HepG2 (cell line): ENCODE results near the gene PDZD8. TPM values are rescaled to one million over a fixed set of nuclear protein-coding genes. Genes with fewer than 3 reads are reported as not detected.

ENCODE experiments used
- ATAC-seq: fragments of 200-7000 bp; cut with Tn5 transposase; 3 replicates; pipeline ENCODE4 v1.9.1; 2020; ENCODE audit warnings: mild to moderate bottlenecking, moderate library complexity
- BruUV-seq: library from RNA; stranded (reverse); fragments of 400-500 nt; replicated peaks from 2 replicates; lab custom pipeline; 2021; lab: Mats Ljungman, UMichigan
- CTCF ChIA-PET: fragments of 300-600 bp; formaldehyde crosslinking; extraction: SDS; loops from one replicate; lab custom pipeline; 2021; ENCODE audit warnings: low total read pairs, inconsistent platforms, low intra/inter-chr PET ratio; lab: Yijun Ruan, JAX
- POLR2A ChIA-PET: fragments of 350-600 bp; sonication (Branson Sonifier 250); formaldehyde crosslinking; loops from one replicate; lab custom pipeline; 2020; ENCODE audit warnings: antibody characterized with exemption, inconsistent platforms; lab: Yijun Ruan, JAX
- DNase-seq: peaks from one replicate; pipeline ENCODE4 v3.0.0-alpha.2; 2015; ENCODE audit warnings: low spot score
- FAIRE-seq: peaks from 3 replicates; lab custom pipeline; 2011; peaks lifted over from hg19 to GRCh38; lab: Jason Lieb, UNC
- H2AFZ ChIP-seq: one replicate; pipeline ENCODE4 v1.6.1; 2011; ENCODE audit warnings: low read length, inconsistent platforms
- H3K27ac ChIP-seq: fragments of 300-600 bp; 3 replicates; pipeline ENCODE4 v1.8.0; 2011; ENCODE audit warnings: mixed run types, mild to moderate bottlenecking, mixed read lengths, low read length, inconsistent platforms; ENCODE audit not compliant: insufficient read depth; ENCODE audit errors: extremely low read length
- H3K27me3 ChIP-seq, 2 experiments: fragments of 200-600 bp in 1 of 2; 2 replicates in 1 of 2; 3 replicates in 1 of 2; pipeline versions ENCODE4 v1.6.0 to v1.8.0; 2011; ENCODE audit warnings: low read length in 2 of 2, mild to moderate bottlenecking in 2 of 2, moderate library complexity in 2 of 2, inconsistent platforms in 1 of 2; ENCODE audit not compliant: insufficient read depth in 2 of 2, control insufficient read depth in 1 of 2
- H3K36me3 ChIP-seq, 2 experiments: fragments of 200-600 bp in 1 of 2; replicated peaks in 1 of 2; 2 replicates in 1 of 2; 3 replicates in 1 of 2; pipeline versions ENCODE4 v1.5.1 to v1.8.0; 2011; ENCODE audit warnings: low read length in 2 of 2, inconsistent platforms in 1 of 2; ENCODE audit not compliant: insufficient read depth in 2 of 2, control insufficient read depth in 1 of 2
- H3K4me1 ChIP-seq: 2 replicates; pipeline ENCODE4 v1.5.1; 2012; ENCODE audit warnings: low read length, inconsistent platforms; ENCODE audit not compliant: insufficient read depth
- H3K4me2 ChIP-seq: 2 replicates; pipeline ENCODE4 v1.6.0; 2011; ENCODE audit warnings: low read depth, low read length, inconsistent platforms
- H3K4me3 ChIP-seq, 3 experiments: fragments of 200-600 bp in 1 of 3; sonication (generic), shearing (Covaris generic) in 1 of 3; replicated peaks in 1 of 3; 2 replicates each; pipeline ENCODE4 v1.5.1; 2011 to 2016; ENCODE audit warnings: low read length in 3 of 3, inconsistent platforms in 2 of 3, low read depth in 2 of 3, mild to moderate bottlenecking in 2 of 3, control low read depth in 1 of 3, mixed read lengths in 1 of 3; ENCODE audit not compliant: insufficient read depth in 1 of 3
- H3K79me2 ChIP-seq: one replicate; pipeline ENCODE4 v1.6.1; 2011; ENCODE audit warnings: low read length, inconsistent platforms; ENCODE audit not compliant: insufficient read depth
- H3K9ac ChIP-seq: 2 replicates; pipeline ENCODE4 v1.6.0; 2011; ENCODE audit warnings: mild to moderate bottlenecking, low read depth, low read length, inconsistent platforms; ENCODE audit not compliant: insufficient read depth
- H3K9me3 ChIP-seq: 2 replicates; pipeline ENCODE4 v1.5.1; 2012; ENCODE audit warnings: mild to moderate bottlenecking, low read length
- H4K20me1 ChIP-seq: 2 replicates; pipeline ENCODE4 v1.6.0; 2011; ENCODE audit warnings: inconsistent platforms, mild to moderate bottlenecking, low read length, moderate library complexity; ENCODE audit not compliant: insufficient read depth
- ARID2 ChIP-seq: sonication (generic); formaldehyde crosslinking; IDR thresholded peaks from 2 replicates; pipeline ENCODE4 v1.8.1; 2022; ENCODE audit warnings: mild to moderate bottlenecking, missing genetic modification reagents, borderline replicate concordance
- ARID3A ChIP-seq: IDR thresholded peaks from 2 replicates; pipeline ENCODE4 v1.6.1; 2012; ENCODE audit warnings: low read depth, low read length, improper control_type of control experiment
- FOXA1 ChIP-seq, 2 experiments: fragments of 450-650 bp in 1 of 2; sonication (generic) in 1 of 2; formaldehyde crosslinking in 1 of 2; IDR thresholded peaks; 2 replicates each; pipeline versions ENCODE4 v1.4.0 to v1.6.1; 2016 to 2020; ENCODE audit warnings: missing genetic modification reagents in 1 of 2
- GTF2F1 ChIP-seq: fragments of 150-350 bp; IDR thresholded peaks from 2 replicates; pipeline ENCODE4 v1.6.1; 2014; ENCODE audit warnings: low read length
- HOMEZ ChIP-seq: IDR thresholded peaks from 2 replicates; pipeline ENCODE4 v1.6.1; 2016; ENCODE audit warnings: low read depth
- JDP2 ChIP-seq: sonication (generic); formaldehyde crosslinking; IDR thresholded peaks from 2 replicates; pipeline ENCODE4 v1.8.1; 2022; ENCODE audit warnings: missing genetic modification reagents, borderline replicate concordance
- KDM5A ChIP-seq: fragments of 200-600 bp; sonication (generic); IDR thresholded peaks from 2 replicates; pipeline ENCODE4 v1.7.0; 2018; ENCODE audit warnings: antibody characterized with exemption, mild to moderate bottlenecking, low read length, borderline replicate concordance
- MTA1 ChIP-seq: sonication (generic); formaldehyde crosslinking; IDR thresholded peaks from 2 replicates; pipeline ENCODE4 v1.4.0; 2020; ENCODE audit warnings: missing genetic modification reagents, mild to moderate bottlenecking, borderline replicate concordance
- PAX8 ChIP-seq: sonication (generic); formaldehyde crosslinking; IDR thresholded peaks from 2 replicates; pipeline ENCODE4 v1.8.0; 2022; ENCODE audit warnings: mild to moderate bottlenecking, missing genetic modification reagents, borderline replicate concordance
- RAD21 ChIP-seq: fragments of 450-650 bp; formaldehyde crosslinking; IDR thresholded peaks from 2 replicates; pipeline ENCODE4 v1.5.0; 2020; ENCODE audit warnings: mild to moderate bottlenecking
- TBX2 ChIP-seq: sonication (generic); formaldehyde crosslinking; IDR thresholded peaks from 2 replicates; pipeline ENCODE4 v1.5.0; 2020; ENCODE audit warnings: missing genetic modification reagents, mild to moderate bottlenecking, borderline replicate concordance
- ZNF337 ChIP-seq: sonication (generic); formaldehyde crosslinking; IDR thresholded peaks from 2 replicates; pipeline ENCODE4 v1.5.1; 2020; ENCODE audit warnings: missing genetic modification reagents, low read depth, mild to moderate bottlenecking, borderline replicate concordance
- ZNF382 ChIP-seq: sonication (generic); formaldehyde crosslinking; IDR thresholded peaks from 2 replicates; pipeline ENCODE4 v1.5.0; 2020; ENCODE audit warnings: missing genetic modification reagents, mild to moderate bottlenecking, borderline replicate concordance
- ZNF83 ChIP-seq: sonication (generic); formaldehyde crosslinking; IDR thresholded peaks from 2 replicates; pipeline ENCODE4 v1.4.0; 2020; ENCODE audit warnings: missing genetic modification reagents, mild to moderate bottlenecking, borderline replicate concordance
- WGBS: methylation state at CpG from one replicate; pipeline ENCODE4 v1.1.6; 2017; ENCODE audit warnings: low lambda C conversion rate; 5-methylcytosine and 5-hydroxymethylcytosine counted together
- in situ Hi-C: cut with HindIII; loops from 2 replicates; pipeline ENCODE4 v1.10.0; 2017; ENCODE audit warnings: low pct_unique_long_range_greater_than_20kb; ENCODE audit not compliant: extremely low pct_ligation_motif_present
- intact Hi-C: fragments of 100-400 bp; cut with micrococcal nuclease; formaldehyde crosslinking; loops from one replicate; pipeline ENCODE4 v1.10.0; 2022; ENCODE audit not compliant: unreplicated experiment
- polyA plus RNA-seq, 8 experiments: library from polyadenylated mRNA; depleted of rRNA in 3 of 8; stranded (reverse) in 7 of 8; unstranded in 1 of 8; fragments of >200 nt; fragmentation: Illumina TruSeq in 4 of 8; extraction: Trizol in 4 of 8; gene quantifications; 2 replicates each; pipeline versions ENCODE4 v1.2.1 to v1.2.3, GENCODE V29; 2011 to 2016; ENCODE audit warnings: low read depth in 4 of 8, missing spikeins in 1 of 8, mixed read lengths in 1 of 8; ENCODE audit not compliant: insufficient read depth in 1 of 8
- total RNA-seq, 5 experiments: library from RNA; depleted of rRNA; stranded (reverse); fragments of >200 nt; fragmentation: Illumina TruSeq; extraction: Trizol; gene quantifications; 2 replicates each; pipeline ENCODE4 v1.2.3, GENCODE V29; 2016; ENCODE audit warnings: low read depth in 1 of 5

The PDZD8 gene
- total and polyA plus RNA-seq, 2 of the 13 experiments (the other 11 are each of a cell fraction or from before 2014, with no cell fraction given) = 11.2 to 32.0 TPM

- Histone ChIP-seq H4K20me1 (no peaks in the 10 kb centered on the region), H3K9ac (no peak overlapping the region), H2AFZ (no peak overlapping the region), H3K4me2 (no peak overlapping the region), H3K4me3 (no peak overlapping the region), H3K27me3 (no peaks in the 10 kb centered on the region; a peak in 1 of 5 replicates), H3K27ac (no peak overlapping the region), H3K79me2 (no peaks in the 10 kb centered on the region), H3K9me3 (no peaks in the 10 kb centered on the region), H3K36me3 (no peaks in the 10 kb centered on the region), H3K4me1 (peaks cover 16% of the 10 kb centered on the region)
- TF ChIP-seq ARID2 (no peak), FOXA1 (IDR thresholded peaks at IDR 0.05) (no peak), FOXA1 (CRISPR knock-in tag; IDR thresholded peaks at IDR 0.05) (no peak), ZNF337 (0 out of 2 replicates have a peak, but pooled peaks have one; percentile 35), GTF2F1 (no peak), KDM5A (no peak), TBX2 (CRISPR knock-in tag) (no peak), HOMEZ (CRISPR knock-in tag) (no peak)
- DNase-seq (no peak), ATAC-seq (no peak), FAIRE-seq (no peak)
- ChIA-PET CTCF (no interaction called here), POLR2A (no interaction called here)
- 53% methylated on average over 5 of the region's 5 CpGs for WGBS
- intact Hi-C loops (no loop called here), in situ Hi-C loops (no loop called here)
- BruUV-seq = no TSS peak
These were observed 45.5 kb upstream of the PDZD8 start for GRCh38 chr10:117420768-117421167.

- intact Hi-C loops (no loop called here), in situ Hi-C loops (no loop called here)
- H3K27me3 ChIP-seq = no peaks in the 10 kb centered on the region; a peak in 1 of 5 replicates
- POLR2A ChIA-PET = no interaction called here
- ATAC-seq = no peak
- 68% methylated on average over 5 of the region's 5 CpGs for WGBS
- no peaks in the 10 kb centered on the region for H4K20me1 ChIP-seq
- no peaks in the 10 kb centered on the region for H3K9me3 ChIP-seq
- no peak overlapping the region for H3K9ac ChIP-seq
- no peaks in the 10 kb centered on the region for H3K79me2 ChIP-seq
- peaks cover 7% of the 10 kb centered on the region for H3K4me1 ChIP-seq
- no peak overlapping the region for H3K4me3 ChIP-seq
- H3K4me2 ChIP-seq = no peak overlapping the region
- CTCF ChIA-PET = no interaction called here
- H2AFZ ChIP-seq = no peak overlapping the region
- no peak for FAIRE-seq
- no peak overlapping the region for H3K27ac ChIP-seq
- no peaks in the 10 kb centered on the region for H3K36me3 ChIP-seq
- no TSS peak for BruUV-seq
- DNase-seq = no peak
- no peak for TF ChIP-seq PAX8 (CRISPR knock-in tag)
- TF ChIP-seq ZNF382 (CRISPR knock-in tag) = no peak
- no peak for TF ChIP-seq ARID3A
- no peak for TF ChIP-seq JDP2 (CRISPR knock-in tag)
- no peak for TF ChIP-seq ZNF83
- no peak for TF ChIP-seq RAD21
- no peak for TF ChIP-seq MTA1 (CRISPR knock-in tag)
These were observed 44.7 kb upstream of the PDZD8 start for GRCh38 chr10:117419921-117420320.
